H9 (cell line): Measurements from ENCODE around the gene ELOVL2. TPM values are rescaled to one million over a fixed set of nuclear protein-coding genes. Genes with fewer than 3 reads are reported as not detected.

Source experiments
- DNase-seq: peaks from one replicate; pipeline ENCODE4 v3.0.0-alpha.2; 2017
- H2AFZ ChIP-seq: one replicate; pipeline ENCODE4 v1.6.1; 2013; ENCODE audit warnings: mild to moderate bottlenecking, low read length, control low read depth, moderate library complexity
- H2AK5ac ChIP-seq: 2 replicates; pipeline ENCODE4 v1.6.1; 2013; ENCODE audit warnings: low read length, control low read depth, mixed read lengths; ENCODE audit not compliant: insufficient read length
- H2BK120ac ChIP-seq: one replicate; pipeline ENCODE4 v1.6.1; 2013; ENCODE audit warnings: low read depth, mild to moderate bottlenecking, low read length, control low read depth, inconsistent platforms; ENCODE audit not compliant: poor library complexity, severe bottlenecking
- H2BK12ac ChIP-seq: 2 replicates; pipeline ENCODE4 v1.6.1; 2013; ENCODE audit warnings: low read length, control low read depth, mixed read lengths, low read depth; ENCODE audit not compliant: insufficient read length
- H2BK15ac ChIP-seq: 2 replicates; pipeline ENCODE4 v1.6.1; 2013; ENCODE audit warnings: low read depth, low read length, control low read depth
- H2BK20ac ChIP-seq: one replicate; pipeline ENCODE4 v1.6.1; 2013; ENCODE audit warnings: low read depth, mild to moderate bottlenecking, low read length, control low read depth, inconsistent platforms; ENCODE audit not compliant: poor library complexity, severe bottlenecking
- H2BK5ac ChIP-seq: 2 replicates; pipeline ENCODE4 v1.6.1; 2013; ENCODE audit warnings: low read length, control low read depth, mixed read lengths; ENCODE audit not compliant: insufficient read length
- H3K14ac ChIP-seq: 2 replicates; pipeline ENCODE4 v1.6.1; 2013; ENCODE audit warnings: low read length, control low read depth; ENCODE audit not compliant: insufficient read depth
- H3K18ac ChIP-seq: 2 replicates; pipeline ENCODE4 v1.6.1; 2013; ENCODE audit warnings: low read depth, mild to moderate bottlenecking, mixed read lengths, low read length, control low read depth; ENCODE audit not compliant: insufficient read length
- H3K23ac ChIP-seq: 2 replicates; pipeline ENCODE4 v1.6.1; 2013; ENCODE audit warnings: low read length, control low read depth, mixed read lengths, low read depth; ENCODE audit not compliant: insufficient read length
- H3K23me2 ChIP-seq: 2 replicates; pipeline ENCODE4 v1.6.1; 2013; ENCODE audit warnings: low read depth, mild to moderate bottlenecking, mixed read lengths, low read length, control low read depth; ENCODE audit not compliant: insufficient read length, poor library complexity, severe bottlenecking
- H3K27ac ChIP-seq: 2 replicates; pipeline ENCODE4 v1.5.1; 2013; ENCODE audit warnings: low read length, control low read depth, mixed read lengths, low read depth; ENCODE audit not compliant: insufficient read length
- H3K27me3 ChIP-seq: 2 replicates; pipeline ENCODE4 v1.6.1; 2013; ENCODE audit warnings: low read length, control low read depth, inconsistent platforms; ENCODE audit not compliant: insufficient read depth
- H3K4ac ChIP-seq: 2 replicates; pipeline ENCODE4 v1.6.1; 2013; ENCODE audit warnings: low read depth, mild to moderate bottlenecking, control low read depth, inconsistent platforms, low read length, moderate library complexity
- H3K4me1 ChIP-seq: 2 replicates; pipeline ENCODE4 v1.6.1; 2013; ENCODE audit warnings: low read length, control low read depth, inconsistent platforms; ENCODE audit not compliant: insufficient read depth
- H3K4me2 ChIP-seq: 2 replicates; pipeline ENCODE4 v1.6.1; 2013; ENCODE audit warnings: low read length, control low read depth, mixed read lengths; ENCODE audit not compliant: insufficient read length, insufficient read depth
- H3K56ac ChIP-seq: 2 replicates; pipeline ENCODE4 v1.6.1; 2013; ENCODE audit warnings: low read depth, mild to moderate bottlenecking, mixed read lengths, low read length, control low read depth; ENCODE audit not compliant: insufficient read length
- H3K79me1 ChIP-seq: 2 replicates; pipeline ENCODE4 v1.6.1; 2013; ENCODE audit warnings: low read depth, mild to moderate bottlenecking, moderate library complexity, low read length, control low read depth, inconsistent platforms; ENCODE audit not compliant: insufficient read depth, poor library complexity, severe bottlenecking
- H3K79me2 ChIP-seq: 2 replicates; pipeline ENCODE4 v1.6.1; 2013; ENCODE audit warnings: low read length, control low read depth, inconsistent platforms; ENCODE audit not compliant: insufficient read depth
- H3K9ac ChIP-seq: 2 replicates; pipeline ENCODE4 v1.6.1; 2013; ENCODE audit warnings: low read length, control low read depth, mixed read lengths; ENCODE audit not compliant: insufficient read length; ENCODE audit errors: extremely low read depth
- H3K9me3 ChIP-seq: one replicate; pipeline ENCODE4 v1.6.1; 2013; ENCODE audit warnings: low read depth, low read length, inconsistent platforms; ENCODE audit not compliant: control insufficient read depth
- H3T11ph ChIP-seq: one replicate; pipeline ENCODE4 v1.6.1; 2013; ENCODE audit warnings: mild to moderate bottlenecking, low read length, control low read depth, inconsistent platforms
- H4K20me1 ChIP-seq: one replicate; pipeline ENCODE4 v1.6.1; 2013; ENCODE audit not compliant: control insufficient read depth, insufficient read length, insufficient read depth
- H4K5ac ChIP-seq: 2 replicates; pipeline ENCODE4 v1.6.1; 2013; ENCODE audit warnings: low read depth, mild to moderate bottlenecking, mixed read lengths, low read length, control low read depth; ENCODE audit not compliant: insufficient read length
- H4K8ac ChIP-seq: replicated peaks from 2 replicates; pipeline ENCODE4 v1.6.1; 2013; ENCODE audit warnings: low read length, control low read depth, mixed read lengths, low read depth; ENCODE audit not compliant: insufficient read length
- H4K91ac ChIP-seq: 2 replicates; pipeline ENCODE4 v1.6.1; 2013; ENCODE audit warnings: low read depth, mild to moderate bottlenecking, moderate library complexity, mixed read lengths, low read length, control low read depth; ENCODE audit not compliant: insufficient read length
- H3K27ac Mint-ChIP-seq, 3 experiments: 2 replicates in 2 of 3; 3 replicates in 1 of 3; pipeline ENCODE4 v1.8.0; 2020 to 2021; ENCODE audit warnings: mixed read lengths in 3 of 3, mild to moderate bottlenecking in 1 of 3, moderate library complexity in 1 of 3
- H3K27me3 Mint-ChIP-seq: 2 replicates; pipeline ENCODE4 v1.8.0; 2021; ENCODE audit warnings: low read depth, mild to moderate bottlenecking, moderate library complexity, mixed read lengths
- H3K36me3 Mint-ChIP-seq, 3 experiments: 2 replicates in 2 of 3; 3 replicates in 1 of 3; pipeline ENCODE4 v1.8.0; 2020 to 2021; ENCODE audit warnings: low read depth in 3 of 3, mixed read lengths in 3 of 3; ENCODE audit not compliant: insufficient read depth in 1 of 3
- H3K4me1 Mint-ChIP-seq, 2 experiments: 2 replicates each; pipeline ENCODE4 v1.8.0; 2020; ENCODE audit warnings: mixed read lengths in 2 of 2
- H3K4me3 Mint-ChIP-seq, 2 experiments: 2 replicates in 1 of 2; 3 replicates in 1 of 2; pipeline ENCODE4 v1.8.0; 2020 to 2021; ENCODE audit warnings: mild to moderate bottlenecking in 2 of 2, mixed read lengths in 2 of 2, moderate library complexity in 1 of 2
- H3K9me3 Mint-ChIP-seq, 2 experiments: 2 replicates in 1 of 2; 3 replicates in 1 of 2; pipeline ENCODE4 v1.8.0; 2020; ENCODE audit warnings: mild to moderate bottlenecking in 2 of 2, mixed read lengths in 2 of 2, moderate library complexity in 1 of 2
- CTCF ChIP-seq: fragments of 200-600 bp; sonication (generic); conservative IDR thresholded peaks from 3 replicates; pipeline ENCODE4 v1.8.0; 2021; ENCODE audit warnings: antibody characterized with exemption, mild to moderate bottlenecking
- whole genome bisulfite sequencing: extraction: QIAGEN DNeasy Blood & Tissue Kit; methylation state at CpG from one replicate; pipeline ENCODE4 v1.1.7; 2013; ENCODE audit warnings: missing lambda C conversion rate, low lambda C conversion rate, mixed read lengths; ENCODE audit not compliant: insufficient read length; ENCODE audit errors: extremely low coverage; 5-methylcytosine and 5-hydroxymethylcytosine counted together
- total RNA-seq: library from RNA; stranded (reverse); gene quantifications from 2 replicates; pipeline ENCODE4 v1.2.1, GENCODE V29; 2021

ELOVL2 gene
- total RNA-seq, 1 experiment from 2014 or later = 0.57 TPM

GRCh38 chr6:11066505-11067347 is 22.6 kb upstream of the ELOVL2 start:
- no peaks in the 10 kb centered on the region for H3K79me2 ChIP-seq
- H3T11ph ChIP-seq = no peak overlapping the region
- no peak overlapping the region for H3K23ac ChIP-seq
- H3K4ac ChIP-seq = no peak overlapping the region
- H4K91ac ChIP-seq = no peak overlapping the region
- no peak overlapping the region for H4K8ac ChIP-seq
- Mint-ChIP-seq H3K4me3 (no peak overlapping the region), H3K4me1 (peaks cover 4 to 8% of the 10 kb centered on the region in 2 experiments; a peak in 3 of 4 replicates), H3K9me3 (no peaks in the 10 kb centered on the region), H3K36me3 (no peaks in the 10 kb centered on the region), H3K27ac (no peak overlapping the region), H3K27me3 (no peaks in the 10 kb centered on the region; the same call in 1 of the 2 replicates)
- no peak overlapping the region for H2AFZ ChIP-seq
- no peaks in the 10 kb centered on the region for H3K23me2 ChIP-seq
- H3K9ac ChIP-seq = no peak overlapping the region
- H4K20me1 ChIP-seq = no peaks in the 10 kb centered on the region
- H2BK15ac ChIP-seq = no peak overlapping the region
- no peak overlapping the region for H2BK5ac ChIP-seq
- H4K5ac ChIP-seq = no peak overlapping the region
- H3K27me3 ChIP-seq = no peaks in the 10 kb centered on the region
- no peak overlapping the region for H3K14ac ChIP-seq
- WGBS = no CpG with 5 or more reads among the region's 6 CpGs
- H3K18ac ChIP-seq = no peak overlapping the region
- no peak overlapping the region for H2BK120ac ChIP-seq
- no peak for TF ChIP-seq CTCF
- no peaks in the 10 kb centered on the region for H3K79me1 ChIP-seq
- no peaks in the 10 kb centered on the region; the same call in 1 of the 2 replicates for H3K4me1 ChIP-seq
- no peak overlapping the region for H3K56ac ChIP-seq
- H2BK12ac ChIP-seq = no peak overlapping the region
- H2BK20ac ChIP-seq = no peak overlapping the region
- H2AK5ac ChIP-seq = no peak overlapping the region
- H3K4me2 ChIP-seq = no peak overlapping the region
- no peak overlapping the region for H3K27ac ChIP-seq
- no peak for DNase-seq
- no peaks in the 10 kb centered on the region for H3K9me3 ChIP-seq
